DMS79 treated with DMSO at 0.1 percent for 48 hours (cell line): ENCODE results near the gene PCSK5.

ENCODE experiments used
- DNase-seq: peaks from one replicate; lab custom pipeline; 2025; lab: John Stamatoyannopoulos, UW

Gene PCSK5

DNA sequence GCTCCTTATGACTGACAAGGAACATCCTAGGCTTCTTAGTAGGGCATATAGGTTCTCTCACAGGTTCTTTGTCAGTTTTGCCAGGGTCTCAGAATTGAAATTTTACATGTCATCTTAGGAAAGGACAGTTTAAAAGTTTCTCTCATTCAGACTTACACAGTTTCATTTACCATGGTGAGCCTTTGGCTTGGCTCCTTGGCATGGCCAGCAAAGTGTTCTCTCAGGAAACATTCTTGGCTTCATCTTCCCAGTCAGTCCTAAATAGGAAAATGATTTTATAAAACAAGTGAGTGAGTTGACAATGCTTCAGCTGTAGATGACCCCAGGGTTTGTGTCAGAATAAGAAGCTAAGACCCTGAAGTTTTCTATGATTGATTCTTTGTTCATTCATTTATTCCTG is 191.6 kb downstream of the PCSK5 start:
- DNase-seq = no peak

DNA sequence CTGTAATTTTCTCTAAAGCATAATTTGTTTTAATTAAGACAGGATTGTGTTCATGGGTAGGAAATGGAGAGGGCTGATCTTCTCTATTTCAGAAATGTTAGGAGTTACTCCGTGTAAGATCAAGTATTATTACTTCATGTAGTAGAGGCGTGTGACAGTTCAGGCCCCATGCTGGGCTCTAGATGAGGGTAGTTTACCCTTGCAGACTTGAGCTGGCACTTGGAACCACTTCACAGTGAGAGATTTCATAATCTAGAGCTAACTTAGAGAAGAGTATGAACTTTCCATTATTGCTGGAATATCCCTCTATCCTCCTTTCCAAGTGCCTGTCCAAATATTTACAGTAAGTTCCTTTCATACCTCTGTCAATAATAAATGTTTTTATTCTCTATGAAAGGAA is 195.1 kb downstream of the PCSK5 start:
- DNase-seq = no peak

GRCh38 chr9:76086539-76086938 is 196.1 kb downstream of the PCSK5 start:
- no peak for DNase-seq

DNA sequence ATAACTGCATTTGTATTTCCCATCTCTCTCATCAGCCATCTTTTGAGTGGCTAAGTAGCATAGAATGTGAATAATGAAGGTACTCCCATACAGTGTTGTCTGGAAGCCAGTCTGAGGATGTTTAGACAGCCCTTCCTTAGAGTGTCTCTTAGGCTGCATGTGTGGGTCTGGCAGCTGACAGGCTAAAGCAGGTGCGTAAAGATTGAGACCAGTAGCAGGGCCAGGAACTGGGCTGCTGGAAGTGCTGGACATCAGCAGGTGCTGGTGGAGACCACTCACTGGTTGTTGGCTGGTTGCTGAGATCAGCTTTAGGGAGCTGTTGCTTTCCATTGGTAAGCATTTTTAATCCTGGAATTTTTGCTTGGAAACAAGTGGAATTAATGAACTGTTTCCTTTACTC is 197.5 kb downstream of the PCSK5 start:
- DNase-seq = no peak

DNA sequence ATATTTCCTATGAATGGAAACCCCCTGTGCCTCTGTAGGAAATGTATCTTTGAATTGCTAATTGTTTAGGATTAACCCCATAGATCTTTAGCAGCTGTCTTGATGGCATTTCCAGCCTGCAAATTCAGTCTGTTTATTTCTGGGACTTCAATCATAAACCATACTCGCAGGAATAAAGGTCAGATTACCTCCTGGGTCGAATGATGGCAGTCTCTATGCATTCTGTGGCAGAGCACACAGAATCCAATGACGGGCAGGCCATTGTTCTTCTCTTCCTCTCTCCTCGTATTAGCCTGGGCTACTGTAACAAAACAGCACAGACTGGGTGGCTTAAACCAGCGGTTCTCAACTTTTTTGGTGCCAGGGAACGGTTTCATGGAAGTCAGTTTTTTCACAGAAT is 199.9 kb downstream of the PCSK5 start:
- no peak for DNase-seq

DNA sequence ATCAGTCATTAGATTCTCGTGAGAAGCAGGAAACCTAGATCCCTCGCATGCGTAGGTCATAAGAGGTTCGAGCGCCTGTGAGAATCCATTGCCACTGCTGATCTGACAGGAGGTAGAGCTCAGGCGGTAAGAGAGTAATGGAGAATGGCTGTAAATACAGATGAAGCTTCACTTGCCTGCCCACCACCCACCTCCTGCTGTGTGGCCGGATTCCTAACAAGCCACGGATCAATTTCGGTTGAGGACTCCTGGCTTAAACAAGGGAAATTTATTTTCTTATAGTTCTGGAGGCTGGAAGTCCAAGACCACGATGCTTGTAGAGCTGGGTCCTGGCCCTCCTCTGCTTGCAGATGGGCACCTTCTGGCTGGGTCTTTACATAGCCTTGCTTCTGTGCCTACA is 200.4 kb downstream of the PCSK5 start:
- DNase-seq = no peak

DNA sequence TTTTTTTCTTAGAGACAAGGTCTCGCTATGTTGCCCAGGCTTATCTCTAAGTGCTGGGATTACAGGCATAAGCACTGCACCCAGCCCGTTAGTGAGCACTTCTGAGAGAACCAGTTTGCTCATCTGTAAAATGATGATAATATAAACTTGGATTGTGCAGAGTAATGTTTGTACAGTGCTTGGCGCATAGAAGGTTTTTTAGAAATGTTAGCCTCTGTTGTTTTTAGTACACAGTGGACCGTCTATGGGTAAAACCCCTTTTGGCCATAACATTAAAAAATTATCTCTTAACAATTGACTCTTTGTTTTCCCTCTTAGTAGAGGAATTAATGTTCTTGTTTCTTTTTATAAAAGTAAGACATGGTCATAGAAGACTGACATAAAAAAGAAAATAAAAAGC is 202.1 kb downstream of the PCSK5 start:
- no peak for DNase-seq

GRCh38 chr9:76095585-76095984 is 205.1 kb downstream of the PCSK5 start:
- DNase-seq = no peak

GRCh38 chr9:76099516-76099915 is 209.0 kb downstream of the PCSK5 start:
- DNase-seq = no peak

DNA sequence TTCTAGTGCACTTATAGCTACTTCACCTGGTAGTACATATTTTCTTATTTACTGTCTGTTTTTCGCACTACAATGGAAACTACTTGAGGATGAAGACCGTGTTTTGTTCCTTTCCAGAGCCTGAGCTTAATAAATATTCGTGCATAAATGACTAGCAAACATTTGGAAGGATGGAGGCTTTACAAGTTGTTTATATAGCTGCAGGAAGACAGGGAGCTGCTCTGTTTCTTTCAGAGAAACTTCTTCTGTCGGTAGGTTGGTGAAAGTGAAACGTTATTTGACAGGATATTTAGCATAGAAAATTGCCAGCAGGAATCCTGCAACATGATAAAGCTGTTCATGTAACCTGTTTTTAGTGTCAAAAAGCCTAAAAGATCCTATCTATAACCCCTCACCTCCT is 210.6 kb downstream of the PCSK5 start:
- DNase-seq = no peak

DNA sequence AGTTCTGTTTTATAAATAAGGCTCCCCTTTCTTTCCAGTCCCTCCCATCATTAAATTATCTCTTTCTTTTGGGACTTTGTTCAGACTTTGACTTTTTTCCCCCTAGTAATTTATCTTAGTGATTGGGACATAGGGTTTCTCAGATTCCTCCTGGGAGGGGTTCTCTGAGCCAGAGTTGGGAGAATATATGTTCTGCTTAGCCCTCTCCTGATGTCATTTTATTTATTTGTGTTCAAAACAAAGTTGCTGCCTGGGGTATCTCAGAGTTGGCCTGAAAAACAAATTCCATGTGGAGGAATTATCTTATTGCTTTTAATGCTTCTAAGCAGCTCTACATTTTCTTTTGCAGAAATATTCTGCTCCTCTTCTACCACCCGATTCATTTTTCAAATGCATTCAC is 211.0 kb downstream of the PCSK5 start:
- DNase-seq = no peak

DNA sequence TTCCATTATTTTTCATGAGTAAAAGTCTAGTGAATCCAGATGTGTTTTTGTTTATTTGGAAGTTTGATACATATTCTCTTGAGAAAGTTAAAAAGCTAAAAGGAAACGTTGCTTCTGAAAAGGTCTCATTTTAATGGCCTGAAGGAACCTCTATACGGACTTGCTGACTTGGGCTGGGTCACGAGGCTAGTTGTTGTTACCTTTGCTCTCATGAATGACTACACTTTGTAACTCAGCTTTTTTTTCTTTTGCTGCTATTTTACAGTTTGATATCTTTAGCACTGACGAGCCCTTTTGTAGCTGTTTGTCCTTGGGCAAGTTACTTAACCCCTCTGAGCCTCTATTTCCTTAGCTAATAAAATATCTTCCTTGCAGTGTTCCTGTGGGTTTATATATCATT is 211.5 kb downstream of the PCSK5 start:
- no peak for DNase-seq

- DNase-seq = no peak
Observed at GRCh38 chr9:76103531-76104315, 213.2 kb downstream of the PCSK5 start.

DNA sequence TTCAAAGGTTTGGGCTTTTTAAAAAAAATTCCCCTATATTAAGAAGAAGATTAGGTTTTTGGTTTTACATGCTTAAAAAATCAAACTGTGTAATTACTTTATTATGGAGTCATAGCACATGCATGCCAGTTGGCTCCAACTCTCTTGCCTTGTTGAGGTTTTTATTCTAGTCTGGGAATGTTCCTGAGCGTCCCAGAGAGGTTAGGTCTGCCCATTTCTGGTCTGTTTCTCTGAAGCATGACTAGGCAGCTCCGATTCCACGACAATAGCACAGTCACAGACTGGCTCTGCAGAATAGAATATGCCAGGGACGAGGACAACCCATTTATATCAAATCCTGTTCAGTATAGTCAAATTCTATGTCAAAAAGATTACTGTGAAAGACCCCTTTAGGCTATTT is 217.0 kb downstream of the PCSK5 start:
- DNase-seq = no peak

DNA sequence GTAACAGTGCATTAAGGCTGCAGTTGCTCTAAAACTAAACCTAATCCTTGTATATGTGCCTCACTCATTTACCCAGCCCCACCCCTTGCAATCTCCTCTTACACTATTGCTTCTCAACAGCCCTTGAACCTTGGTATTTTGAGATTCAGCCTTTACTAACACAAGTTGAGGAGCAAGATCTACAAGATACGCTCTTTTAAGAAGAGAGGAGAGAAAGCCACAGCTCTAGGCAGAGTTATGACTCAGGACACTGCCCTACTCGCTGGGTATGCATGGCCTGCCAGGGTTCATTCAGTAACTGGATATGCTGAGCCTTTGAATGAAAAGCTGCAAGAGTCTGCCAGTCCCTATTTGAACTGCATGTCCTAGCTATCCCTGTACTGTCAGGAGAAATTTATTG is 219.5 kb downstream of the PCSK5 start:
- DNase-seq = peak; percentile 12

- DNase-seq = no peak
Observed at GRCh38 chr9:76112151-76112550, 221.7 kb downstream of the PCSK5 start.

DNA sequence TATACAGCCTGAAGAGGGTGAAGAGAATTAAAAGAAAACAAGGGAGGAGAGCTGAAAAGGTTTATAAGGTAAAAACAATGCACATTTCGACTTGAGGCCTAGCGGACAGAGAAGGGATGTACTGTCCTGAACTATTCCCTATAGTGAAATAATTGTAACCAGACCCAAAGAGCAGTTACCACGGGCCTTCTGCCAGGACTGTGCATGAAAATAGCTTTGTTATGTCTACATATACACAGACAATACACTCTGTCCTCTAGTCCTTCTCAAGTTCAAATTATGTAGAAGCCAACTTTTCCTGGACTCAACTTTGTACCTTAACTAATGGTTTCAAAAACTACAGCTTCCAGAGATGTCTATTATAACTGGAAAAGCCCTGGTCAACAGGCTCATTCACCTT is 223.7 kb downstream of the PCSK5 start:
- DNase-seq = no peak

DNA sequence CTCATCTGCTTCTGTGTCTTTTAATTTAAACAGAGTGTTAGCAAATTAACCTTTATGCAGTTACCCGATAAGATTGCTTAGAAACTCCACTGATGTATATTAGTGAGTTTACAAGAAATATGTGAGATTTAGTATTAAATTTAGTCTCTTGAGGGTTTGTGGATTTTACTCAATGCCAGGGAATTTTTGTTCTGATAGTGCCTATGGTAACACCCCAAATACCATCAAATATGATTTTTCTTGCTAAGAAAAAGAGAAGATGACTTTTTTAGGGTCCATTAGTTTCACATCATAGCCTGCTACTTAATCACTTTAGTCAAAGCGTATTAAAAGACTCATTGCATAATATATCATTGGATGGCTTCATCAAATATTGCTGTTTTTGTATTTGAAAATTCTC is 224.9 kb downstream of the PCSK5 start:
- DNase-seq = no peak

- no peak for DNase-seq
Observed at GRCh38 chr9:76115982-76116646, 225.6 kb downstream of the PCSK5 start.

DNA sequence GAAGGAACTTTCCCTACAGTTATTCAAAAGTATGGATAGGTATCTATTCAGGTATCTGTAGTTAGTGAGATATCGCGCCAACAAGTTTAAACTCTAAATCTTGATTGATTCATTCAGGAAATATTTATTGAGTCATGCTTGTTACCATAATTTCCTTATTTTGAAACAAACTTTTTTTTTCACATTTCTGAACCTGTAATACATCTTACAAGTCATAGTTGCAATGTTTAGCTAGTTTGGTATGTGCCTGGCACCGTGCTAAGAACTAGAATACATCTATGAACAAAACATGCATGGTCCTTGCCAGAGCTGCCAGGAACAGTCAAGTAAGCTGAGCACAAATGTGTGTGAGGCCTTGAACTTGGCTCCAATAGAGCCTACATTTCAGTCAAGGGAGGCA is 226.4 kb downstream of the PCSK5 start:
- no peak for DNase-seq

GRCh38 chr9:76127637-76128036 is 237.2 kb downstream of the PCSK5 start:
- DNase-seq = no peak

DNA sequence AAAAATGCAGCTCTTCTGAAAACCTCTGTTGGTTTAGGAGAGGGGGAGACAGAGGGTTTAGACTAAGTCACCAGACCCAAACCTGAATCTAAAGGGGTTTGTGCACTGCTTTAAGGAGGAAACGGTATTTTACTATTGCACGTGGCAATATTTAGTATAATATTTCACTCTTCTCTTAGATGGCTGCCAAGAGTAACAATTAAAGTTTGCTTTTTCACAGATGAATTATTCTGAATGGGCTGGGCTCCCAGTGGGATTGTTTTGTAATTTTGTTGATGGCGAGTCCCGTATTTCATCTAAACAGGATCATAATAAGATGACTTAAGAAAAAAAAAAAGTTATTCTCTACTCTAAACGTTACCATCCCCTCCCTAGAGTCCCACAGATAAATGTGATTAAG is 245.4 kb downstream of the PCSK5 start:
- peak; percentile 36 for DNase-seq

GRCh38 chr9:76136986-76137385 is 246.5 kb downstream of the PCSK5 start:
- DNase-seq = no peak

GRCh38 chr9:76137931-76138330 is 247.5 kb downstream of the PCSK5 start:
- no peak for DNase-seq
